Rectal smooth muscle tissue (tissue), 1 donor: ENCODE results near the gene GULP1.
"Not testable (repeated sequence)": the region's sequence is repeated elsewhere in the genome, so short reads cannot be mapped to it uniquely, and the experiment has no call there.

Experiments used
- H3K27ac ChIP-seq: one replicate; pipeline ENCODE4 v1.7.0; 2013; ENCODE audit warnings: low read depth, low read length, inconsistent platforms
- H3K27me3 ChIP-seq: one replicate; pipeline ENCODE4 v1.7.0; 2013; ENCODE audit warnings: low read length; ENCODE audit not compliant: control insufficient read depth, insufficient read depth
- H3K36me3 ChIP-seq: one replicate; pipeline ENCODE4 v1.7.0; 2013; ENCODE audit warnings: low read length; ENCODE audit not compliant: control insufficient read depth, insufficient read depth
- H3K4me1 ChIP-seq: one replicate; pipeline ENCODE4 v1.7.0; 2013; ENCODE audit warnings: low read length; ENCODE audit not compliant: control insufficient read depth, insufficient read depth
- H3K4me3 ChIP-seq: one replicate; pipeline ENCODE4 v1.7.0; 2013; ENCODE audit warnings: low read length
- H3K9ac ChIP-seq: one replicate; pipeline ENCODE4 v1.7.0; 2013; ENCODE audit warnings: low read length

GULP1 gene

DNA sequence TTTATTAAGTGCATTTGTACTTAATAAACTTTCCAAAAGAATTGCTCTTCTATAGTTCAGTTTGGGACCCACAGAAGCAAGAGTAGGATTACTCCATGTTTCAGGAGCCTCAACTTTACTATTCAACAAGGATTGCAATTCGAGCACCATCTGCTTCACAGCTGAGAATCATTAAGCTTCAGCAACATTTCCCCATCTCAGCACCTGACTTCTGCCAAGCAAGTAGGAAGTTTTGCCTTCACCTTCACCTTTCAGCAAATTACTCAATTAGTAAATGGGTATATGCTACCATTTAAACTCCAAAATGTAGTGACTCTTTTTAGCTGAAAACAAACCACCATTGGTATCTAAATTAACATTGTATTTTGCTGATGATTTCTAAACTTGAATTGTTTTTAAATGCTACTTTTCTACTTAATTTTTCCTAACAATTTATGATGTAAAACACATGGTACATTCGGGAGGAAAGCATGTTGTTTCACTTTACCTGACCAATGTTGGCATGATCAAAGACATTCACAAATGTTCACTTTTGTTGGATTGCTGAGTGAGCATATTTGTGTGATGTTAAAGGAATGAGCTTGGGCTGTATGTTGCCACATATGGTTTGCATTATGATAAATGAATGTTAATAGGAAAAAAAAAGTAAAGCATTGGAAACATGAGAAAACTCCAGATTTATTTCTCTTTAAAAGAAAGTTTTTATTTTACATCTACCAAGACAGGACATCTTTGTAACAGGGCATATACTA is 159.2 kb downstream of the GULP1 start:
- H3K4me1 ChIP-seq: no peaks in the 10 kb centered on the region
- H3K27ac ChIP-seq: no peak overlapping the region
- H3K4me3 ChIP-seq: no peak overlapping the region
- no peaks in the 10 kb centered on the region for H3K36me3 ChIP-seq
- H3K9ac ChIP-seq: no peak overlapping the region
- no peaks in the 10 kb centered on the region for H3K27me3 ChIP-seq

GRCh38 chr2:188452084-188452483 is 160.4 kb downstream of the GULP1 start:
- H3K4me3 ChIP-seq: no peak overlapping the region
- no peaks in the 10 kb centered on the region for H3K4me1 ChIP-seq
- H3K27me3 ChIP-seq: no peaks in the 10 kb centered on the region
- no peak overlapping the region for H3K27ac ChIP-seq
- H3K9ac ChIP-seq: no peak overlapping the region
- H3K36me3 ChIP-seq: no peaks in the 10 kb centered on the region

GRCh38 chr2:188456114-188456909 is 164.6 kb downstream of the GULP1 start:
- Histone ChIP-seq H3K4me1 (no peaks in the 10 kb centered on the region), H3K27me3 (no peaks in the 10 kb centered on the region), H3K27ac (no peak overlapping the region), H3K9ac (no peak overlapping the region), H3K36me3 (no peaks in the 10 kb centered on the region), H3K4me3 (no peak overlapping the region)

DNA sequence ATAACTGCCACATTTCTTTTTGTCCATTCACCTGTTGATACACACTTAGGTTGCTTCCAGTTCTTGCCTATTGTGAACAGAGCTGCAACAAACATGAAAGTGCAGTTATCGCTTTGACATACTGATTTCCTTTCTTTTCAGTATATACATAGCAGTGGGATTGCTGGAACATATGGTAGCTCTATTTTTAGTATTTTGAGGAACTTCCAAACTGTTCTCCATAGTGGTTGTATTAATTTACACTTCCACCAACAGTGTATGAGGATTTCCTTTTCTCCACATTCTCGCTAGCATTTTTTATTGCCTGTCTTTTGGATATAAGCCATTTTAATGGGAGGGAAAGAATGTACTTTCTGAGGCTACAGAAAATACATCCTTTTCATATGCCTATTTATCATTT is 167.4 kb downstream of the GULP1 start:
- no peaks in the 10 kb centered on the region for H3K36me3 ChIP-seq
- no peak overlapping the region for H3K27ac ChIP-seq
- H3K4me3 ChIP-seq: no peak overlapping the region
- no peaks in the 10 kb centered on the region for H3K27me3 ChIP-seq
- no peak overlapping the region for H3K9ac ChIP-seq
- no peaks in the 10 kb centered on the region for H3K4me1 ChIP-seq

GRCh38 chr2:188466078-188466477 is 174.4 kb downstream of the GULP1 start:
- H3K9ac ChIP-seq, H3K27me3 ChIP-seq, H3K4me3 ChIP-seq, H3K36me3 ChIP-seq, H3K4me1 ChIP-seq, H3K27ac ChIP-seq: not testable (repeated sequence)

GRCh38 chr2:188466761-188467160 is 175.1 kb downstream of the GULP1 start:
- Histone ChIP-seq H3K4me3 (no peak overlapping the region), H3K27ac (no peak overlapping the region), H3K9ac (no peak overlapping the region), H3K4me1 (no peaks in the 10 kb centered on the region), H3K27me3 (no peaks in the 10 kb centered on the region), H3K36me3 (no peaks in the 10 kb centered on the region)

- H3K36me3 ChIP-seq: no peaks in the 10 kb centered on the region
- H3K4me1 ChIP-seq: no peaks in the 10 kb centered on the region
- H3K27ac ChIP-seq: no peak overlapping the region
- H3K9ac ChIP-seq: no peak overlapping the region
- H3K27me3 ChIP-seq: no peaks in the 10 kb centered on the region
- no peak overlapping the region for H3K4me3 ChIP-seq
These were observed 179.5 kb downstream of the GULP1 start for GRCh38 chr2:188471166-188471565.

DNA sequence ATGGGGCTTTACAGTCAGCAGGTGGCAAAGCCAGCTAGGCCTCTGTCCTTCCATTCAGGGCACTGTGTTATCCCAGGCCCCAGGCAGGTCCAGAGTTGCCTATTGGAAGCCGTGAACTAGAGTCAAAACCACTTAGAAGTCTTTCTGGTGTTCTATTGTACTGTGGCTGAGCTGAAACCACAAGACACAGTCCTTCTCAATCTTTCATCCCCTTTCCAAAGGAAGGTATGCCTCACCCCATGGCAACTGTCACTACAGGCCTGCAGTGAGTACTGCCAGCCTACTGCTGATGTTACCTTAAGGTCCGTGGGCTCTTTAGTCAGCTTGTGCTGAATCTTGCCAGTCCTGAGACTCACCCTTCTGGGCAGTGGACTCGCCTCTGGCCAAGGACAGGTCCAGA is 181.6 kb downstream of the GULP1 start:
- Histone ChIP-seq H3K4me1 (no peaks in the 10 kb centered on the region), H3K27me3 (no peaks in the 10 kb centered on the region), H3K36me3 (no peaks in the 10 kb centered on the region), H3K27ac (no peak overlapping the region), H3K9ac (no peak overlapping the region), H3K4me3 (no peak overlapping the region)

DNA sequence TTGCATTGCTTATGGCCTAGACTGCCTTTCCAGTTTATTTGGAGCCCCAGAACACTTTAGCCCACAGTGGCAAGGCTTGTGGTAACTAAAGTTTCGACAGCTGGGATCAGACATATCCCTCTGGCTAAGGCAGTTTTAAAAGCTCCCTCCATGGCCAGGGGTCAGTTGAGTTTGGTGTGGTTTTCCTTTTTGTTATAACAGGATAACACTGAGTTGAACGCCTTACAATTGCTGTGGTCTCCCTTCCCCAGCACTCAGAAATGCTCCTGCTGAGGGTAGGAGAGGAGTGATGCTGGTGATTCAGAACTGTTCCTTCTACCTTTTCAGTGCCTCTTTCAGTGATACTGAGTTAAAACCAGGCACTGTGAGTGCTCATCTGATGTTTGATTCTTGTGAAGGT is 182.6 kb downstream of the GULP1 start:
- no peaks in the 10 kb centered on the region for H3K27me3 ChIP-seq
- H3K9ac ChIP-seq: no peak overlapping the region
- H3K4me1 ChIP-seq: no peaks in the 10 kb centered on the region
- H3K36me3 ChIP-seq: no peaks in the 10 kb centered on the region
- no peak overlapping the region for H3K4me3 ChIP-seq
- no peak overlapping the region for H3K27ac ChIP-seq

DNA sequence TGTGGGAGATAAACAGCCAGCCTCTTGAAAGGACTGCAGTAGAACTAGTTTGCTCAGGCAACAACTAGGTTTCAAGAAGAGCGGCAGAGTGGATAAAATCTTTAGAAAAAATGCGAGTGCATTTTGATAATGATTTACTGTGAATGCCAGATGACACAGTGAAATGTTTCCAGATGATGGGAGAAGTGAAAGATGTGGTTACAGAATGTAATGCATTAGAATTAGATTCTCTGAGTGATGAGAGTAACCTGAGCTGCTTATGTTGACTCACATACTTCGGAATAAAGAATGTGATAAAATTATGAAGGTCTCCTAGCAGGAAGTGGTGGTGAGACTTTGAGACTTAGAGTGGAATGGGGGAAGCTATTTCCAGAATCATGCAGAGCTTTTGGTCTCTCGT is 184.3 kb downstream of the GULP1 start:
- H3K9ac ChIP-seq: no peak overlapping the region
- H3K4me3 ChIP-seq: no peak overlapping the region
- H3K36me3 ChIP-seq: no peaks in the 10 kb centered on the region
- no peaks in the 10 kb centered on the region for H3K27me3 ChIP-seq
- H3K27ac ChIP-seq: no peak overlapping the region
- no peaks in the 10 kb centered on the region for H3K4me1 ChIP-seq

DNA sequence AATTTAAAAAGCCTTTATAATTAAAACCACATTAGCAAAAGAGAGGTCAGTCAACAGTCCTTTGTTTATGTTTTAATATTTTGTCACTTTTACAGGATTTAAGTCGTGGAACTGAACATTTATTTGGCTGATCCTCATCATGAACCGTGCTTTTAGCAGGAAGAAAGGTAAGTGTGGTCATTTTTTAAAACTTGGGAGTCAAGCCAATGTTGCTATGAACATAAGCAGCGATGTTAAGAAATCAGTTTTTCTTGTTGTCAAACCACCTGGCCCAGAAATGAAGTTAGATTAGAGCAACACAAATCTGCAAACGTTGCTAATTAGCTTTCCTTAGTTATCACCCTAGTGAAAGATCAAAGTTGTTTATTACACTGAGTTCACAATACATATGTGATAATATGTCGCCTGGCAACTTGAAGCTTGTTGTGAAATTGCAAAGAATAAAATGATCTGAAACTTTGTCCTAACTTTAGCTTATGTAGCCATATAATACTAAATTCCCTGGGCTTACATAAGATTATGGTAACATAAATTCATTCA is 186.0 kb downstream of the GULP1 start:
- H3K4me3 ChIP-seq: no peak overlapping the region
- no peak overlapping the region for H3K9ac ChIP-seq
- H3K4me1 ChIP-seq: no peaks in the 10 kb centered on the region
- no peak overlapping the region for H3K27ac ChIP-seq
- H3K27me3 ChIP-seq: no peaks in the 10 kb centered on the region
- H3K36me3 ChIP-seq: no peaks in the 10 kb centered on the region

DNA sequence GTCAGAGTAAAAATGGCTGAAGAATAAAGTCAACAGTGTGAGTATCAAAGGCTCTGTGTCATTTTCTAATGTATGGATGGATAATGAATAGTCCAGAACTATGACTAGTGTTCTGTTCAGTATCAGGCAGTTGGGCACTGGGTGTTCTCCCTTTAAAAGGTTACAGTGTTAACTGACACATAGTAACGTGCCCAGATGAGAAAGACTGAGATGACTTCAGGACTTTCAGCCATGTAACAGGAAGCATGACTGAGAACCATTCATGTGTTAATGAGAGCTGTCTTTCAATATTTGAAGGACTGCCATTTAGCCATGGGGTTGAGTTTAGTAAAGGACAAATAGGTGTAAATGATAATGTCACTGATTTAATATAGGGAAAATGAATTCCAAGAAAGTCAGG is 187.1 kb downstream of the GULP1 start:
- no peak overlapping the region for H3K4me3 ChIP-seq
- no peaks in the 10 kb centered on the region for H3K27me3 ChIP-seq
- H3K36me3 ChIP-seq: no peaks in the 10 kb centered on the region
- no peaks in the 10 kb centered on the region for H3K4me1 ChIP-seq
- no peak overlapping the region for H3K9ac ChIP-seq
- no peak overlapping the region for H3K27ac ChIP-seq
